Measurements from ENCODE around the gene AP5S1.

Gene AP5S1

GRCh38 chr20:3865152-3865886, 45.0 kb downstream of the AP5S1 start:
- no peak for ATAC-seq
- Mint-ChIP-seq H3K36me3 (peaks cover 64% of the 10 kb centered on the region), H3K9me3 (no peaks in the 10 kb centered on the region), H3K27ac (no peak overlapping the region), H3K4me1 (peaks cover 25% of the 10 kb centered on the region), H3K4me3 (no peak overlapping the region), H3K27me3 (no peaks in the 10 kb centered on the region)

- H3K27me3 Mint-ChIP-seq, result no peaks in the 10 kb centered on the region
- H3K9me3 Mint-ChIP-seq, result no peaks in the 10 kb centered on the region
- no peak overlapping the region for H3K4me3 Mint-ChIP-seq
- peaks cover 66% of the 10 kb centered on the region for H3K36me3 Mint-ChIP-seq
- peaks cover 25% of the 10 kb centered on the region for H3K4me1 Mint-ChIP-seq
- H3K27ac Mint-ChIP-seq, result no peak overlapping the region
- no peak for ATAC-seq
Observed at GRCh38 chr20:3865887-3866407, 45.6 kb downstream of the AP5S1 start.

- H3K4me3 Mint-ChIP-seq, result no peak overlapping the region
- no peak for ATAC-seq
- no peaks in the 10 kb centered on the region for H3K9me3 Mint-ChIP-seq
- H3K27ac Mint-ChIP-seq, result peak overlapping the region; percentile 22
- H3K27me3 Mint-ChIP-seq, result no peaks in the 10 kb centered on the region
- peaks cover 25% of the 10 kb centered on the region for H3K4me1 Mint-ChIP-seq
- peaks cover 62% of the 10 kb centered on the region for H3K36me3 Mint-ChIP-seq
Observed at GRCh38 chr20:3866464-3866863, 46.1 kb downstream of the AP5S1 start.

- ATAC-seq, result no peak
- Mint-ChIP-seq H3K27me3 (no peaks in the 10 kb centered on the region), H3K9me3 (no peaks in the 10 kb centered on the region), H3K27ac (no peak overlapping the region), H3K4me3 (no peak overlapping the region), H3K36me3 (peaks cover 53% of the 10 kb centered on the region), H3K4me1 (peaks cover 23% of the 10 kb centered on the region)
Observed at GRCh38 chr20:3867802-3868201, 47.5 kb downstream of the AP5S1 start.

- Mint-ChIP-seq H3K36me3 (peaks cover 52% of the 10 kb centered on the region), H3K27ac (no peak overlapping the region), H3K27me3 (no peaks in the 10 kb centered on the region), H3K4me1 (peaks cover 26% of the 10 kb centered on the region), H3K4me3 (no peak overlapping the region), H3K9me3 (no peaks in the 10 kb centered on the region)
- no peak for ATAC-seq
Observed at GRCh38 chr20:3869839-3870634, 49.7 kb downstream of the AP5S1 start.

- Mint-ChIP-seq H3K27ac (no peak overlapping the region), H3K4me3 (no peak overlapping the region), H3K27me3 (no peaks in the 10 kb centered on the region), H3K36me3 (peaks cover 47% of the 10 kb centered on the region), H3K9me3 (no peaks in the 10 kb centered on the region), H3K4me1 (peaks cover 26% of the 10 kb centered on the region)
- ATAC-seq, result no peak
Observed at GRCh38 chr20:3871550-3872265, 51.4 kb downstream of the AP5S1 start.

- no peak for ATAC-seq
- H3K36me3 Mint-ChIP-seq, result peaks cover 39% of the 10 kb centered on the region
- H3K27ac Mint-ChIP-seq, result peak overlapping the region; percentile 48
- H3K27me3 Mint-ChIP-seq, result no peaks in the 10 kb centered on the region
- no peak overlapping the region for H3K4me3 Mint-ChIP-seq
- no peaks in the 10 kb centered on the region for H3K9me3 Mint-ChIP-seq
- peaks cover 19% of the 10 kb centered on the region for H3K4me1 Mint-ChIP-seq
Observed at GRCh38 chr20:3873507-3873906, 53.2 kb downstream of the AP5S1 start.

GRCh38 chr20:3874194-3874844, 54.0 kb downstream of the AP5S1 start:
- H3K27me3 Mint-ChIP-seq, result no peaks in the 10 kb centered on the region
- H3K4me3 Mint-ChIP-seq, result no peak overlapping the region
- peaks cover 42% of the 10 kb centered on the region for H3K36me3 Mint-ChIP-seq
- no peaks in the 10 kb centered on the region for H3K9me3 Mint-ChIP-seq
- peaks cover 19% of the 10 kb centered on the region for H3K4me1 Mint-ChIP-seq
- no peak for ATAC-seq
- H3K27ac Mint-ChIP-seq, result peak overlapping the region; percentile 44

GRCh38 chr20:3875378-3875974, 55.1 kb downstream of the AP5S1 start:
- Mint-ChIP-seq H3K4me3 (no peak overlapping the region), H3K4me1 (peaks cover 19% of the 10 kb centered on the region), H3K27me3 (no peaks in the 10 kb centered on the region), H3K9me3 (no peaks in the 10 kb centered on the region), H3K27ac (no peak overlapping the region), H3K36me3 (peaks cover 38% of the 10 kb centered on the region)
- ATAC-seq, result no peak

GRCh38 chr20:3876000-3876399, 55.7 kb downstream of the AP5S1 start:
- Mint-ChIP-seq H3K4me1 (peaks cover 19% of the 10 kb centered on the region), H3K36me3 (peaks cover 32% of the 10 kb centered on the region), H3K9me3 (no peaks in the 10 kb centered on the region), H3K27ac (no peak overlapping the region), H3K27me3 (no peaks in the 10 kb centered on the region), H3K4me3 (no peak overlapping the region)
- no peak for ATAC-seq

GRCh38 chr20:3876676-3877075, 56.3 kb downstream of the AP5S1 start:
- Mint-ChIP-seq H3K36me3 (peaks cover 32% of the 10 kb centered on the region), H3K4me3 (no peak overlapping the region), H3K4me1 (peaks cover 19% of the 10 kb centered on the region), H3K9me3 (no peaks in the 10 kb centered on the region), H3K27ac (no peak overlapping the region), H3K27me3 (no peaks in the 10 kb centered on the region)
- no peak for ATAC-seq
